Measurements from ENCODE around the gene ASAP3. TPM values are rescaled to one million over a fixed set of nuclear protein-coding genes. Genes with fewer than 3 reads are reported as not detected.

The ASAP3 gene
- total and polyA plus RNA-seq, 4 donors: 8.3 to 25.9 (median 16.7) TPM

- DNase-seq (ENCODE audit: low spot score): no peak
- WGBS: 91% methylated on average over 8 of the region's 8 CpGs
- H3K9me3 ChIP-seq (ENCODE audit: control insufficient read depth in 4 of 4, low read length in 3 of 4): no peaks in the 10 kb centered on the region
- H3K36me3 ChIP-seq (ENCODE audit: control insufficient read depth in 4 of 4, insufficient read depth in 3 of 4, low read depth in 1 of 4, low read length in 3 of 4): peaks cover 3 to 39% (median 15%) of the 10 kb centered on the region in 4 donors
- H3K9ac ChIP-seq (ENCODE audit: low read depth in 1 of 2, low read length in 2 of 2): no peak overlapping the region
- H3K27ac ChIP-seq (ENCODE audit: low read depth in 1 of 2, low read length in 2 of 2): no peak overlapping the region
- TF ChIP-seq RAD21 (IDR thresholded peaks at IDR 0.05) (no peak), GABPA (IDR thresholded peaks at IDR 0.05 in 1 of 2, conservative IDR thresholded peaks at IDR 0.05 in 1 of 2) (no peak), FOXA1 (IDR thresholded peaks at IDR 0.05) (no peak), TAF1 (conservative IDR thresholded peaks at IDR 0.05) (no peak), HNF4G (IDR thresholded peaks at IDR 0.05) (no peak), SP1 (IDR thresholded peaks at IDR 0.05) (no peak), RXRA (IDR thresholded peaks at IDR 0.05) (no peak), MAX (IDR thresholded peaks at IDR 0.05) (no peak), CTCF (IDR thresholded peaks at IDR 0.05; ENCODE audit: low read depth, low read length, missing input control) (no peak), EGR1 (IDR thresholded peaks at IDR 0.05; ENCODE audit: low read depth in 2 of 2) (no peak)
- peaks cover 7 to 10% (median 8%) of the 10 kb centered on the region in 4 donors for H3K4me1 ChIP-seq (ENCODE audit: control insufficient read depth in 4 of 4, insufficient read depth in 4 of 4, low read length in 3 of 4)
- H3K27me3 ChIP-seq (ENCODE audit: control insufficient read depth in 4 of 4, insufficient read depth in 4 of 4, low read length in 3 of 4): no peaks in the 10 kb centered on the region
- no peak overlapping the region for H3K4me3 ChIP-seq (ENCODE audit: low read depth in 1 of 3, low read length in 3 of 3)
These were observed 76.9 kb downstream of the ASAP3 start for GRCh38 chr1:23407016-23407630.

- Histone ChIP-seq H3K27me3 (ENCODE audit: control insufficient read depth in 4 of 4, insufficient read depth in 4 of 4, low read length in 3 of 4) (no peaks in the 10 kb centered on the region), H3K4me1 (ENCODE audit: control insufficient read depth in 4 of 4, insufficient read depth in 4 of 4, low read length in 3 of 4) (peaks cover 7 to 10% (median 8%) of the 10 kb centered on the region in 4 donors), H3K9me3 (ENCODE audit: control insufficient read depth in 4 of 4, low read length in 3 of 4) (no peaks in the 10 kb centered on the region), H3K27ac (ENCODE audit: low read depth in 1 of 2, low read length in 2 of 2) (no peak overlapping the region), H3K36me3 (ENCODE audit: control insufficient read depth in 4 of 4, insufficient read depth in 3 of 4, low read depth in 1 of 4, low read length in 3 of 4) (peaks cover 3 to 42% (median 16%) of the 10 kb centered on the region in 4 donors), H3K4me3 (ENCODE audit: low read depth in 1 of 3, low read length in 3 of 3) (no peak overlapping the region), H3K9ac (ENCODE audit: low read depth in 1 of 2, low read length in 2 of 2) (no peak overlapping the region)
- WGBS: 90% methylated on average over 3 of the region's 3 CpGs
- TF ChIP-seq HNF4G (IDR thresholded peaks at IDR 0.05) (no peak), SP1 (IDR thresholded peaks at IDR 0.05) (no peak), CTCF (IDR thresholded peaks at IDR 0.05; ENCODE audit: low read depth, low read length, missing input control) (no peak)
- DNase-seq (ENCODE audit: low spot score): no peak
These were observed 78.0 kb downstream of the ASAP3 start for GRCh38 chr1:23405946-23406345.

- Histone ChIP-seq H3K27ac (ENCODE audit: low read depth in 1 of 2, low read length in 2 of 2) (peak overlapping the region; percentile 2 to 36), H3K4me1 (ENCODE audit: control insufficient read depth in 4 of 4, insufficient read depth in 4 of 4, low read length in 3 of 4) (peaks cover 7 to 10% (median 8%) of the 10 kb centered on the region in 4 donors), H3K9me3 (ENCODE audit: control insufficient read depth in 4 of 4, low read length in 3 of 4) (no peaks in the 10 kb centered on the region), H3K9ac (ENCODE audit: low read depth in 1 of 2, low read length in 2 of 2) (no peak overlapping the region), H3K27me3 (ENCODE audit: control insufficient read depth in 4 of 4, insufficient read depth in 4 of 4, low read length in 3 of 4) (no peaks in the 10 kb centered on the region), H3K36me3 (ENCODE audit: control insufficient read depth in 4 of 4, insufficient read depth in 3 of 4, low read depth in 1 of 4, low read length in 3 of 4) (peaks cover 3 to 47% (median 17%) of the 10 kb centered on the region in 4 donors), H3K4me3 (ENCODE audit: low read depth in 1 of 3, low read length in 3 of 3) (no peak overlapping the region)
- peak; percentile 91 for DNase-seq (ENCODE audit: low spot score)
- WGBS: 14% methylated on average over 19 of the region's 19 CpGs
- peak; percentile 47 to 85 for TF ChIP-seq GABPA (IDR thresholded peaks at IDR 0.05 in 1 of 2, conservative IDR thresholded peaks at IDR 0.05 in 1 of 2)
- TF ChIP-seq HNF4G (IDR thresholded peaks at IDR 0.05): no peak
- peak in 1 of 2 donors; percentile 27 for TF ChIP-seq EGR1 (IDR thresholded peaks at IDR 0.05; ENCODE audit: low read depth in 2 of 2)
- peak; percentile 3 for TF ChIP-seq FOXA2 (IDR thresholded peaks at IDR 0.05)
- peak; percentile 41 for TF ChIP-seq ATF3 (IDR thresholded peaks at IDR 0.05)
- peak; percentile 91 to 94 for TF ChIP-seq RAD21 (IDR thresholded peaks at IDR 0.05)
- peak; percentile 57 for TF ChIP-seq YY1 (IDR thresholded peaks at IDR 0.05)
- TF ChIP-seq TAF1 (conservative IDR thresholded peaks at IDR 0.05): no peak
- TF ChIP-seq HNF4A (conservative IDR thresholded peaks at IDR 0.05): peak; percentile 29 to 42
- peak; percentile 36 for TF ChIP-seq MAX (IDR thresholded peaks at IDR 0.05)
- peak; percentile 95 for TF ChIP-seq CTCF (IDR thresholded peaks at IDR 0.05; ENCODE audit: low read depth, low read length, missing input control)
- peak; percentile 27 for TF ChIP-seq FOXA1 (IDR thresholded peaks at IDR 0.05)
- TF ChIP-seq JUND (IDR thresholded peaks at IDR 0.05): no peak
These were observed 80.1 kb downstream of the ASAP3 start for GRCh38 chr1:23403735-23404486.
